WTC11 (cell line): ENCODE results near the gene PLXND1. TPM values are rescaled to one million over a fixed set of nuclear protein-coding genes. Genes with fewer than 3 reads are reported as not detected.

ENCODE experiments used
- ATAC-seq: fragments of 200-7000 bp; cut with Tn5 transposase; 2 replicates; pipeline ENCODE4 v1.10.0; 2021; ENCODE audit warnings: mild to moderate bottlenecking, moderate library complexity
- CTCF ChIA-PET: fragments of 300-600 bp; sonication (Branson Sonifier 250); formaldehyde crosslinking; loops from one replicate; lab custom pipeline; 2021; ENCODE audit warnings: antibody characterized with exemption; lab: Charles Lee
- POLR2A ChIA-PET: fragments of 350-600 bp; sonication (Branson Sonifier 250); formaldehyde crosslinking; loops from one replicate; lab custom pipeline; 2021; ENCODE audit warnings: antibody characterized with exemption; lab: Charles Lee
- DNase-seq: peaks from one replicate; pipeline ENCODE4 v3.0.0; 2021; ENCODE audit warnings: low spot score
- H3K27ac Mint-ChIP-seq: 2 replicates; pipeline ENCODE4 v1.8.0; 2021; ENCODE audit warnings: mixed read lengths
- H3K27me3 Mint-ChIP-seq: 2 replicates; pipeline ENCODE4 v1.8.0; 2021; ENCODE audit warnings: low read depth, mild to moderate bottlenecking, moderate library complexity, mixed read lengths
- H3K36me3 Mint-ChIP-seq: 2 replicates; pipeline ENCODE4 v1.8.0; 2021; ENCODE audit warnings: mixed read lengths
- H3K4me1 Mint-ChIP-seq: 2 replicates; pipeline ENCODE4 v1.8.0; 2022; ENCODE audit warnings: mixed read lengths
- H3K4me3 Mint-ChIP-seq: 2 replicates; pipeline ENCODE4 v1.8.0; 2021; ENCODE audit warnings: mild to moderate bottlenecking, moderate library complexity, mixed read lengths
- H3K9me3 Mint-ChIP-seq: 2 replicates; pipeline ENCODE4 v1.8.0; 2021; ENCODE audit warnings: mixed read lengths
- ATF3 ChIP-seq: sonication (generic); formaldehyde crosslinking; conservative IDR thresholded peaks from 2 replicates; pipeline ENCODE4 v1.8.1; 2022; ENCODE audit warnings: mild to moderate bottlenecking, missing genetic modification reagents
- CREM ChIP-seq: sonication (generic); formaldehyde crosslinking; IDR thresholded peaks from 2 replicates; pipeline ENCODE4 v1.8.1; 2022; ENCODE audit warnings: mild to moderate bottlenecking, missing genetic modification reagents, moderate library complexity
- E2F4 ChIP-seq: sonication (generic); formaldehyde crosslinking; IDR thresholded peaks from 2 replicates; pipeline ENCODE4 v1.8.1; 2022; ENCODE audit warnings: low read depth, mild to moderate bottlenecking, moderate library complexity, missing genetic modification reagents, borderline replicate concordance
- ELF4 ChIP-seq: sonication (generic); formaldehyde crosslinking; IDR thresholded peaks from 2 replicates; pipeline ENCODE4 v1.8.1; 2022; ENCODE audit warnings: low read depth, mild to moderate bottlenecking, moderate library complexity, missing genetic modification reagents
- ESRRA ChIP-seq: sonication (generic); formaldehyde crosslinking; IDR thresholded peaks from 2 replicates; pipeline ENCODE4 v1.8.1; 2022; ENCODE audit warnings: mild to moderate bottlenecking, missing genetic modification reagents, borderline replicate concordance
- FOXK1 ChIP-seq: sonication (generic); formaldehyde crosslinking; IDR thresholded peaks from 2 replicates; pipeline ENCODE4 v1.8.0; 2022; ENCODE audit warnings: mild to moderate bottlenecking, moderate library complexity, missing genetic modification reagents
- FOXP1 ChIP-seq: sonication (generic); formaldehyde crosslinking; IDR thresholded peaks from 2 replicates; pipeline ENCODE4 v1.8.0; 2022; ENCODE audit warnings: missing genetic modification reagents, mild to moderate bottlenecking, moderate library complexity, borderline replicate concordance
- FOXP4 ChIP-seq: sonication (generic); formaldehyde crosslinking; IDR thresholded peaks from 2 replicates; pipeline ENCODE4 v1.8.0; 2022; ENCODE audit warnings: mild to moderate bottlenecking, missing genetic modification reagents
- GRHL2 ChIP-seq: fragments of 250-450 bp; sonication (Bioruptor Pico); IDR thresholded peaks from 2 replicates; pipeline ENCODE4 v1.8.0; 2022; ENCODE audit warnings: mild to moderate bottlenecking, moderate library complexity; ENCODE audit not compliant: insufficient replicate concordance, severe bottlenecking
- GTF2I ChIP-seq: fragments of 250-450 bp; sonication (Bioruptor Pico); conservative IDR thresholded peaks from 2 replicates; pipeline ENCODE4 v1.4.0; 2021; ENCODE audit warnings: mild to moderate bottlenecking
- KAT7 ChIP-seq: sonication (generic); formaldehyde crosslinking; IDR thresholded peaks from 2 replicates; pipeline ENCODE4 v1.8.1; 2023; ENCODE audit warnings: missing genetic modification reagents, mild to moderate bottlenecking, borderline replicate concordance
- NR1H2 ChIP-seq: sonication (generic); formaldehyde crosslinking; IDR thresholded peaks from 2 replicates; pipeline ENCODE4 v1.9.0; 2021; ENCODE audit warnings: mild to moderate bottlenecking, moderate library complexity, missing genetic modification reagents
- OVOL2 ChIP-seq: fragments of 250-450 bp; sonication (Bioruptor Pico); IDR thresholded peaks from 2 replicates; pipeline ENCODE4 v1.9.0; 2021; ENCODE audit warnings: mild to moderate bottlenecking, borderline replicate concordance
- STAT6 ChIP-seq: sonication (generic); formaldehyde crosslinking; conservative IDR thresholded peaks from 2 replicates; pipeline ENCODE4 v1.8.1; 2023; ENCODE audit warnings: mild to moderate bottlenecking, low read depth, missing genetic modification reagents, moderate library complexity
- USF2 ChIP-seq: sonication (generic); formaldehyde crosslinking; IDR thresholded peaks from 2 replicates; pipeline ENCODE4 v1.8.1; 2023; ENCODE audit warnings: mild to moderate bottlenecking, missing genetic modification reagents, moderate library complexity
- ZBTB43 ChIP-seq: sonication (generic); formaldehyde crosslinking; IDR thresholded peaks from 2 replicates; pipeline ENCODE4 v1.8.1; 2023; ENCODE audit warnings: mild to moderate bottlenecking, missing genetic modification reagents
- ZNF219 ChIP-seq: sonication (generic); formaldehyde crosslinking; IDR thresholded peaks from 2 replicates; pipeline ENCODE4 v1.8.0; 2023; ENCODE audit warnings: missing genetic modification reagents, mild to moderate bottlenecking, borderline replicate concordance
- ZNF263 ChIP-seq: sonication (generic); formaldehyde crosslinking; IDR thresholded peaks from 2 replicates; pipeline ENCODE4 v1.8.1; 2022; ENCODE audit warnings: low read depth, mild to moderate bottlenecking, moderate library complexity, missing genetic modification reagents
- total RNA-seq: library from RNA; stranded (reverse); gene quantifications from 3 replicates; pipeline ENCODE4 v1.2.3, GENCODE V29; 2021

PLXND1 gene
- total RNA-seq, 1 experiment from 2014 or later, result 56.7 TPM

GRCh38 chr3:129608936-129609590 lies 2.6 kb upstream of the PLXND1 start:
- Mint-ChIP-seq H3K27me3 (peaks cover 31% of the 10 kb centered on the region), H3K36me3 (no peaks in the 10 kb centered on the region), H3K27ac (no peak overlapping the region), H3K9me3 (no peaks in the 10 kb centered on the region), H3K4me3 (no peak overlapping the region), H3K4me1 (peaks cover 51% of the 10 kb centered on the region)
- no peak for ATAC-seq
- TF ChIP-seq GRHL2, result no peak
- TF ChIP-seq KAT7 (CRISPR knock-in tag), result no peak
- TF ChIP-seq FOXP1 (CRISPR knock-in tag), result no peak
- no peak for TF ChIP-seq E2F4 (CRISPR knock-in tag)
- no peak for TF ChIP-seq CREM (CRISPR knock-in tag)
- no peak for TF ChIP-seq NR1H2 (CRISPR knock-in tag)
- no peak for TF ChIP-seq ATF3 (CRISPR knock-in tag)
- no peak for TF ChIP-seq STAT6 (CRISPR knock-in tag)
- TF ChIP-seq GTF2I (CRISPR knock-in tag), result no peak; the same call in 1 of the 2 replicates
- no peak for TF ChIP-seq FOXK1 (CRISPR knock-in tag)
- TF ChIP-seq ELF4 (CRISPR knock-in tag), result no peak
- TF ChIP-seq OVOL2 (CRISPR knock-in tag), result no peak
- TF ChIP-seq FOXP4 (CRISPR knock-in tag), result no peak
- TF ChIP-seq ZNF219, result no peak
- TF ChIP-seq ESRRA (CRISPR knock-in tag), result no peak
- no peak for TF ChIP-seq ZBTB43 (CRISPR knock-in tag)
- TF ChIP-seq ZNF263 (CRISPR knock-in tag), result no peak
- TF ChIP-seq USF2, result no peak
- ChIA-PET POLR2A (interaction anchor here (1.0 kb wide), 1 partner anchor 17 kb away, joined by 3 read pairs; no protein-coding TSS in a partner anchor), CTCF (interaction anchor here (0.6 to 2.6 kb wide), 9 partner anchors 10 to 226 kb away, joined by 3 to 30 read pairs (median 5); no protein-coding TSS in a partner anchor)
- no peak for DNase-seq
